HUES64 (cell line): Measurements from ENCODE around the gene CELSR3.
A peak's percentile ranks its signal among the peaks of the same experiment; 100 is the strongest.

Source experiments
- H3K27ac ChIP-seq: 2 replicates; pipeline ENCODE4 v1.7.0; 2013; ENCODE audit warnings: low read depth, low read length, inconsistent platforms
- H3K27me3 ChIP-seq: 2 replicates; pipeline ENCODE4 v1.6.1; 2013; ENCODE audit warnings: mild to moderate bottlenecking, low read length; ENCODE audit not compliant: insufficient read depth
- H3K36me3 ChIP-seq: 2 replicates; pipeline ENCODE4 v1.6.1; 2013; ENCODE audit warnings: mild to moderate bottlenecking, low read length; ENCODE audit not compliant: insufficient read depth
- H3K4me1 ChIP-seq: 2 replicates; pipeline ENCODE4 v1.6.1; 2013; ENCODE audit warnings: mild to moderate bottlenecking, low read length, moderate library complexity; ENCODE audit not compliant: insufficient read depth
- H3K4me3 ChIP-seq: 2 replicates; pipeline ENCODE4 v1.5.1; 2013; ENCODE audit warnings: mild to moderate bottlenecking, low read length, moderate library complexity
- H3K9ac ChIP-seq: 2 replicates; pipeline ENCODE4 v1.6.1; 2013; ENCODE audit warnings: mild to moderate bottlenecking, low read depth, low read length
- H3K9me3 ChIP-seq: 2 replicates; pipeline ENCODE4 v1.6.1; 2013; ENCODE audit warnings: low read depth, low read length; ENCODE audit not compliant: insufficient read depth
- WGBS: fragments of 150-250, 120-280 bp; methylation state at CpG from one replicate; pipeline ENCODE4 v1.1.7; 2013; ENCODE audit warnings: missing lambda C conversion rate; 5-methylcytosine and 5-hydroxymethylcytosine counted together

Gene CELSR3

GRCh38 chr3:48686538-48687219, 24.0 kb upstream of the CELSR3 start:
- WGBS, result 86% methylated on average over 9 of the region's 10 CpGs
- Histone ChIP-seq H3K27me3 (no peaks in the 10 kb centered on the region), H3K27ac (no peak overlapping the region), H3K4me1 (peaks cover 9% of the 10 kb centered on the region), H3K36me3 (peaks cover 56% of the 10 kb centered on the region), H3K9me3 (no peaks in the 10 kb centered on the region), H3K4me3 (peak overlapping the region; percentile 90), H3K9ac (no peak overlapping the region)

- WGBS, result 1% methylated on average over 97 of the region's 97 CpGs
- Histone ChIP-seq H3K4me1 (peaks cover 9% of the 10 kb centered on the region), H3K9me3 (no peaks in the 10 kb centered on the region), H3K9ac (peak within 1 kb of the TSS; percentile 87), H3K27ac (peak within 1 kb of the TSS; percentile 94), H3K36me3 (peaks cover 57% of the 10 kb centered on the region), H3K4me3 (peak within 1 kb of the TSS; percentile 90), H3K27me3 (no peaks in the 10 kb centered on the region)
These were observed 23.2 kb upstream of the CELSR3 start, which contains the start of gene NCKIPSD for GRCh38 chr3:48685603-48686511. Gene NCKIPSD, minus strand, starts transcription at chr3:48685915. Its CDS starts 108 bp downstream, at chr3:48685807.

- Histone ChIP-seq H3K4me1 (peaks cover 9% of the 10 kb centered on the region), H3K36me3 (peaks cover 57% of the 10 kb centered on the region), H3K27ac (peak overlapping the region; percentile 94; the same call in 1 of the 2 replicates), H3K9ac (peak overlapping the region; percentile 87), H3K9me3 (no peaks in the 10 kb centered on the region), H3K4me3 (peak overlapping the region; percentile 90), H3K27me3 (no peaks in the 10 kb centered on the region)
- WGBS, result 9% methylated on average over 13 of the region's 13 CpGs
These were observed 22.6 kb upstream of the CELSR3 start for GRCh38 chr3:48685293-48685602.

- Histone ChIP-seq H3K27me3 (no peaks in the 10 kb centered on the region), H3K9ac (no peak overlapping the region), H3K9me3 (no peaks in the 10 kb centered on the region), H3K4me1 (peaks cover 9% of the 10 kb centered on the region), H3K36me3 (peaks cover 57% of the 10 kb centered on the region), H3K27ac (no peak overlapping the region), H3K4me3 (peak overlapping the region; percentile 90)
- WGBS, result 85% methylated on average over 7 of the region's 7 CpGs
These were observed 21.9 kb upstream of the CELSR3 start for GRCh38 chr3:48684480-48685143.

GRCh38 chr3:48684054-48684349, 21.3 kb upstream of the CELSR3 start:
- H3K9ac ChIP-seq, result no peak overlapping the region
- H3K9me3 ChIP-seq, result no peaks in the 10 kb centered on the region
- H3K4me1 ChIP-seq, result peaks cover 9% of the 10 kb centered on the region
- H3K27me3 ChIP-seq, result no peaks in the 10 kb centered on the region
- H3K4me3 ChIP-seq, result peak overlapping the region; percentile 90
- peaks cover 57% of the 10 kb centered on the region for H3K36me3 ChIP-seq
- 94% methylated on average over 8 of the region's 8 CpGs for WGBS
- H3K27ac ChIP-seq, result no peak overlapping the region

- H3K27ac ChIP-seq, result no peak overlapping the region
- H3K9me3 ChIP-seq, result no peaks in the 10 kb centered on the region
- H3K4me3 ChIP-seq, result no peak overlapping the region
- H3K9ac ChIP-seq, result no peak overlapping the region
- 93% methylated on average over 9 of the region's 9 CpGs for WGBS
- peaks cover 57% of the 10 kb centered on the region for H3K36me3 ChIP-seq
- H3K27me3 ChIP-seq, result no peaks in the 10 kb centered on the region
- peaks cover 9% of the 10 kb centered on the region for H3K4me1 ChIP-seq
These were observed 20.1 kb upstream of the CELSR3 start for GRCh38 chr3:48682786-48683185.

- 97% methylated on average over 17 of the region's 17 CpGs for WGBS
- peaks cover 57% of the 10 kb centered on the region for H3K36me3 ChIP-seq
- H3K9ac ChIP-seq, result no peak overlapping the region
- H3K4me1 ChIP-seq, result peaks cover 9% of the 10 kb centered on the region
- H3K27me3 ChIP-seq, result no peaks in the 10 kb centered on the region
- H3K9me3 ChIP-seq, result no peaks in the 10 kb centered on the region
- H3K27ac ChIP-seq, result no peak overlapping the region
- H3K4me3 ChIP-seq, result no peak overlapping the region
These were observed 19.4 kb upstream of the CELSR3 start for GRCh38 chr3:48681974-48682610.

- H3K9me3 ChIP-seq, result no peaks in the 10 kb centered on the region
- 96% methylated on average over 7 of the region's 7 CpGs for WGBS
- no peak overlapping the region for H3K4me3 ChIP-seq
- peaks cover 9% of the 10 kb centered on the region for H3K4me1 ChIP-seq
- no peak overlapping the region for H3K9ac ChIP-seq
- no peak overlapping the region for H3K27ac ChIP-seq
- no peaks in the 10 kb centered on the region for H3K27me3 ChIP-seq
- peaks cover 61% of the 10 kb centered on the region for H3K36me3 ChIP-seq
These were observed 18.8 kb upstream of the CELSR3 start for GRCh38 chr3:48681541-48681880.

GRCh38 chr3:48680811-48681540, 18.3 kb upstream of the CELSR3 start:
- H3K4me1 ChIP-seq, result peaks cover 9% of the 10 kb centered on the region
- H3K27ac ChIP-seq, result no peak overlapping the region
- peaks cover 66% of the 10 kb centered on the region for H3K36me3 ChIP-seq
- no peak overlapping the region for H3K4me3 ChIP-seq
- H3K9me3 ChIP-seq, result no peaks in the 10 kb centered on the region
- no peaks in the 10 kb centered on the region for H3K27me3 ChIP-seq
- no peak overlapping the region for H3K9ac ChIP-seq
- WGBS, result 97% methylated on average over 17 of the region's 17 CpGs

- Histone ChIP-seq H3K4me3 (no peak overlapping the region), H3K9me3 (no peaks in the 10 kb centered on the region), H3K9ac (no peak overlapping the region), H3K4me1 (peaks cover 7% of the 10 kb centered on the region), H3K27ac (no peak overlapping the region), H3K36me3 (peaks cover 76% of the 10 kb centered on the region), H3K27me3 (no peaks in the 10 kb centered on the region)
- WGBS, result 94% methylated on average over 20 of the region's 20 CpGs
These were observed 17.0 kb upstream of the CELSR3 start for GRCh38 chr3:48679411-48680391.
